Heart left ventricle (tissue), 13 donors: ENCODE data around the gene KLHL6.

Source experiments
- CTCF ChIP-seq, 12 donors: fragments of 200-600 bp; sonication (generic) in 4 of 12; IDR thresholded peaks; one replicate each; pipeline versions ENCODE4 v1.5.0 to v1.8.0; 2018 to 2022; ENCODE audit warnings: antibody characterized with exemption in 12 of 12, mild to moderate bottlenecking in 5 of 12
- POLR2A ChIP-seq, 2 donors: fragments of 450-650 bp; IDR thresholded peaks; one replicate each; pipeline ENCODE4 v1.6.1; 2017; ENCODE audit warnings: antibody characterized with exemption in 2 of 2, mild to moderate bottlenecking in 2 of 2, moderate library complexity in 2 of 2
- donor health status: ischemic (EF 13 %, LVEDD 7.1; RV severe dilation, severe dysfunction).
- donor health status: DM: no; HTN: yes; CAD: no.
- donor health status: DM: no; HTN: no; CAD: no.
- donor health status: ischemic (EF 25% LVEDD 6.9; RV normal size, moderate dysfunction).
- donor health status: ischemic (EF 25% LVEDD 5.7; RV mildly dilated, moderate dysfunction).
- donor health status: ischemic (EF 35%, LVEDD 5.7; RV mildly dilated, moderate dysfunction).
- donor health status: nonischemic (EF 11% LVEDD 7.7; RV severe dilation, severe dysfunction).
- donor health status: DM: yes; HTN: yes; CAD: no.
- donor health status: PGD.
- donor health status: ischemic (EF 29% LVEDD 5.4; RV normal size, mild dysfunction).
- donor health status: nonischemic (EF 23%, LVEDD 6.1; RV moderate dilation, normal function).

- TF ChIP-seq CTCF (IDR thresholded peaks at IDR 0.05) (no peak), POLR2A (IDR thresholded peaks at IDR 0.05) (no peak)
Observed at GRCh38 chr3:183498634-183499033, 56.9 kb downstream of the KLHL6 start.
